NAMALWA (cell line): Measurements from ENCODE around the gene SLC41A3.
"Not testable (repeated sequence)": the region's sequence is repeated elsewhere in the genome, so short reads cannot be mapped to it uniquely, and the experiment has no call there.

Experiments used
- DNase-seq: peaks from one replicate; pipeline ENCODE4 v3.0.0-alpha.2; 2015; ENCODE audit warnings: low spot score

The SLC41A3 gene

GRCh38 chr3:125990253-125990970, 93.5 kb downstream of the SLC41A3 start:
- peak; percentile 69 for DNase-seq

GRCh38 chr3:125984951-125985350, 99.0 kb downstream of the SLC41A3 start:
- not testable (repeated sequence) for DNase-seq

- DNase-seq: not testable (repeated sequence)
Measured at GRCh38 chr3:125977104-125977503, 106.8 kb downstream of the SLC41A3 start.

- not testable (repeated sequence) for DNase-seq
Measured at GRCh38 chr3:125976003-125976390, 107.9 kb downstream of the SLC41A3 start.

GRCh38 chr3:125975245-125976002, 108.5 kb downstream of the SLC41A3 start:
- not testable (repeated sequence) for DNase-seq

GRCh38 chr3:125971997-125972944, 111.7 kb downstream of the SLC41A3 start:
- DNase-seq: peak; percentile 37

- not testable (repeated sequence) for DNase-seq
Measured at GRCh38 chr3:125968701-125969592, 115.0 kb downstream of the SLC41A3 start, which contains the start of gene ROPN1B. ROPN1B (plus strand) TSS chr3:125969178; CDS start chr3:125972055, 2,877 bp downstream.

- not testable (repeated sequence) for DNase-seq
Measured at GRCh38 chr3:125968121-125968520, 115.8 kb downstream of the SLC41A3 start.

GRCh38 chr3:125967156-125967555, 116.8 kb downstream of the SLC41A3 start:
- no peak for DNase-seq

GRCh38 chr3:125965505-125965904, 118.4 kb downstream of the SLC41A3 start:
- DNase-seq: no peak

- DNase-seq: not testable (repeated sequence)
Measured at GRCh38 chr3:125963834-125964233, 120.1 kb downstream of the SLC41A3 start.

- no peak for DNase-seq
Measured at GRCh38 chr3:125961289-125961589, 122.7 kb downstream of the SLC41A3 start.

- DNase-seq: no peak
Measured at GRCh38 chr3:125960456-125961288, 123.3 kb downstream of the SLC41A3 start.

GRCh38 chr3:125960066-125960424, 123.9 kb downstream of the SLC41A3 start:
- no peak for DNase-seq

GRCh38 chr3:125959317-125960065, 124.4 kb downstream of the SLC41A3 start:
- DNase-seq: no peak

GRCh38 chr3:125958511-125959316, 125.2 kb downstream of the SLC41A3 start:
- DNase-seq: no peak

GRCh38 chr3:125957674-125958510, 126.0 kb downstream of the SLC41A3 start:
- no peak for DNase-seq

- DNase-seq: not testable (repeated sequence)
Measured at GRCh38 chr3:125957020-125957419, 126.9 kb downstream of the SLC41A3 start.
